Measurements from ENCODE around the gene RFX5.

RFX5 gene

GRCh38 chr1:151346769-151347522, at the start of gene RFX5 (continued):
- TF ChIP-seq PBX3 (CRISPR knock-in tag; IDR thresholded peaks at IDR 0.05) = no peak
- no peak for TF ChIP-seq BCL6B (tag by site-specific recombination; IDR thresholded peaks at IDR 0.05)
- no peak for TF ChIP-seq ZNF23 (tag by site-specific recombination; IDR thresholded peaks at IDR 0.05; ENCODE audit: borderline replicate concordance)
- no peak for TF ChIP-seq SCRT2 (tag by site-specific recombination; IDR thresholded peaks at IDR 0.05)
- peak; percentile 24; the same call in 1 of the 2 replicates for TF ChIP-seq ZFP37 (tag by site-specific recombination; IDR thresholded peaks at IDR 0.05)
- TF ChIP-seq ATF2 (tag by site-specific recombination; IDR thresholded peaks at IDR 0.05; ENCODE audit: low read depth) = peak; percentile 95
- TF ChIP-seq ZFP41 (tag by site-specific recombination; IDR thresholded peaks at IDR 0.05; ENCODE audit: borderline replicate concordance) = no peak
- no peak for TF ChIP-seq ZSCAN5A (tag by site-specific recombination; IDR thresholded peaks at IDR 0.05)
- peak; percentile 85 for TF ChIP-seq ZEB2 (tag by site-specific recombination; IDR thresholded peaks at IDR 0.05)
- TF ChIP-seq KLF17 (tag by site-specific recombination; IDR thresholded peaks at IDR 0.05) = peak; percentile 79
- TF ChIP-seq SP3 (tag by site-specific recombination; IDR thresholded peaks at IDR 0.05) = peak; percentile 48
- peak; percentile 95 for TF ChIP-seq PATZ1 (tag by site-specific recombination; IDR thresholded peaks at IDR 0.05)
- TF ChIP-seq ZSCAN23 (tag by site-specific recombination; IDR thresholded peaks at IDR 0.05) = no peak
- TF ChIP-seq ZNF416 (tag by site-specific recombination; IDR thresholded peaks at IDR 0.05) = no peak
- TF ChIP-seq KLF16 (tag by site-specific recombination; IDR thresholded peaks at IDR 0.05) = peak; percentile 82; the same call in 1 of the 2 replicates
- peak; percentile 38; the same call in 1 of the 2 replicates for TF ChIP-seq ZBTB11 (tag by site-specific recombination; conservative IDR thresholded peaks at IDR 0.05; ENCODE audit: low read depth)
- TF ChIP-seq KLF1 (tag by site-specific recombination; IDR thresholded peaks at IDR 0.05) = peak; percentile 45; the same call in 1 of the 2 replicates
- TF ChIP-seq ZFP69B (tag by site-specific recombination; IDR thresholded peaks at IDR 0.05) = peak; percentile 31; the same call in 1 of the 2 replicates
- no peak for TF ChIP-seq ZNF521 (tag by site-specific recombination; IDR thresholded peaks at IDR 0.05)
- peak; percentile 68; the same call in 1 of the 2 replicates for TF ChIP-seq ZNF394 (tag by site-specific recombination; IDR thresholded peaks at IDR 0.05; ENCODE audit: borderline replicate concordance)
- TF ChIP-seq ZBTB21 (tag by site-specific recombination; IDR thresholded peaks at IDR 0.05) = peak; percentile 91
- peak; percentile 82 for TF ChIP-seq ZNF501 (tag by site-specific recombination; IDR thresholded peaks at IDR 0.05)
- peak; percentile 72 for TF ChIP-seq ZNF449 (tag by site-specific recombination; IDR thresholded peaks at IDR 0.05)
- no peak for TF ChIP-seq ZNF146 (tag by site-specific recombination; IDR thresholded peaks at IDR 0.05)
- peak; percentile 89 for TF ChIP-seq ZFHX2 (tag by site-specific recombination; conservative IDR thresholded peaks at IDR 0.05)
